Keratinocyte (primary cell): ENCODE measurements around the gene KREMEN1.

Source experiments
- EZH2 ChIP-seq: IDR thresholded peaks from one replicate; pipeline ENCODE4 v1.6.1; 2012; ENCODE audit warnings: inconsistent platforms, mild to moderate bottlenecking, low read length, moderate library complexity
- TF ChIP-seq, protein P1 (sequence below), 3 experiments: IDR thresholded peaks in 1 of 3; conservative IDR thresholded peaks in 1 of 3; optimal IDR thresholded peaks in 1 of 3; 2 replicates in 2 of 3; 3 replicates in 1 of 3; pipeline versions ENCODE3 to v1.5.1; 2011; ENCODE audit warnings: low read length in 3 of 3, mild to moderate bottlenecking in 3 of 3, moderate library complexity in 2 of 3, control low read depth in 1 of 3, inconsistent platforms in 1 of 3; ENCODE audit not compliant: insufficient read depth in 2 of 3; ENCODE audit errors: extremely low read depth in 1 of 3

DNA sequence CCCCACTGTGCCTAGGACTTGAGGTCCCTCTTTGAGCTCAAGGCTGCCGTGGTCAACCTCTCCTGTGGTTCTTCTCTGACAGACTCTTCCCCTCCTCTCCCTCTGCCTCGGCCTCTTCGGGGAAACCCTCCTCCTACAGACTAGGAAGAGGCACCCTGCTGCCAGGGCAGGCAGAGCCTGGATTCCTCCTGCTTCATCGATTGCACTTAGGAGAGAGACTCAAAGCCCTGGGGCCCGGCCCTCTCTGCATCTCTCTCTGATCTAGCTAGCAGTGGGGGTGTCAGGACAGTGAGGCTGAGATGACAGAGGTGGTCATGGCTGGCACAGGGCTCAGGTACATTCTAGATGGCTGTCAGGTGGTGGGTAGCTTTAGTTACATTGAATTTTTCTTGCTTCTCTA is 69.3 kb downstream of the KREMEN1 start:
- TF ChIP-seq, protein P1, sequence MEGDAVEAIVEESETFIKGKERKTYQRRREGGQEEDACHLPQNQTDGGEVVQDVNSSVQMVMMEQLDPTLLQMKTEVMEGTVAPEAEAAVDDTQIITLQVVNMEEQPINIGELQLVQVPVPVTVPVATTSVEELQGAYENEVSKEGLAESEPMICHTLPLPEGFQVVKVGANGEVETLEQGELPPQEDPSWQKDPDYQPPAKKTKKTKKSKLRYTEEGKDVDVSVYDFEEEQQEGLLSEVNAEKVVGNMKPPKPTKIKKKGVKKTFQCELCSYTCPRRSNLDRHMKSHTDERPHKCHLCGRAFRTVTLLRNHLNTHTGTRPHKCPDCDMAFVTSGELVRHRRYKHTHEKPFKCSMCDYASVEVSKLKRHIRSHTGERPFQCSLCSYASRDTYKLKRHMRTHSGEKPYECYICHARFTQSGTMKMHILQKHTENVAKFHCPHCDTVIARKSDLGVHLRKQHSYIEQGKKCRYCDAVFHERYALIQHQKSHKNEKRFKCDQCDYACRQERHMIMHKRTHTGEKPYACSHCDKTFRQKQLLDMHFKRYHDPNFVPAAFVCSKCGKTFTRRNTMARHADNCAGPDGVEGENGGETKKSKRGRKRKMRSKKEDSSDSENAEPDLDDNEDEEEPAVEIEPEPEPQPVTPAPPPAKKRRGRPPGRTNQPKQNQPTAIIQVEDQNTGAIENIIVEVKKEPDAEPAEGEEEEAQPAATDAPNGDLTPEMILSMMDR (optimal IDR thresholded peaks at IDR 0.05 in 1 of 3, IDR thresholded peaks at IDR 0.05 in 1 of 3, conservative IDR thresholded peaks at IDR 0.05 in 1 of 3; ENCODE audit: extremely low read depth in 1 of 3, insufficient read depth in 2 of 3, low read length in 3 of 3): no peak
- TF ChIP-seq EZH2: no peak
